Activated CD4-positive, alpha-beta T cell treated with anti-CD3 and anti-CD28 coated beads for 48 hours (primary cell): ENCODE data around the gene CCL25.
"Not testable (repeated sequence)": the region's sequence is repeated elsewhere in the genome, so short reads cannot be mapped to it uniquely, and the experiment has no call there.

Experiments used
- DNase-seq: peaks from one replicate; pipeline ENCODE4 v3.0.0-alpha.2; 2020

The CCL25 gene, protein sequence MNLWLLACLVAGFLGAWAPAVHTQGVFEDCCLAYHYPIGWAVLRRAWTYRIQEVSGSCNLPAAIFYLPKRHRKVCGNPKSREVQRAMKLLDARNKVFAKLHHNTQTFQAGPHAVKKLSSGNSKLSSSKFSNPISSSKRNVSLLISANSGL

GRCh38 chr19:8052464-8052859 is at the start of gene CCL25:
CCL25 (plus strand) TSS chr19:8052760; CDS start chr19:8053050, 290 bp downstream.
- DNase-seq, result no peak

GRCh38 chr19:8004001-8004400 is 48.6 kb upstream of the CCL25 start:
- DNase-seq, result no peak

- peak; percentile 31 for DNase-seq
Measured at GRCh38 chr19:8004723-8005513, 47.6 kb upstream of the CCL25 start.

- DNase-seq, result peak; percentile 92
Measured at GRCh38 chr19:8005534-8006256, 46.9 kb upstream of the CCL25 start, which contains the start of gene ELAVL1. ELAVL1 (minus strand) TSS chr19:8005641; CDS start chr19:7991815, 13,826 bp downstream.

GRCh38 chr19:8017808-8018207 is 34.8 kb upstream of the CCL25 start:
- peak; percentile 48 for DNase-seq

- DNase-seq, result no peak
Measured at GRCh38 chr19:8020681-8021080, 31.9 kb upstream of the CCL25 start.

GRCh38 chr19:8021374-8021773 is 31.2 kb upstream of the CCL25 start:
- no peak for DNase-seq

- no peak for DNase-seq
Measured at GRCh38 chr19:8022275-8022674, 30.3 kb upstream of the CCL25 start.

DNA sequence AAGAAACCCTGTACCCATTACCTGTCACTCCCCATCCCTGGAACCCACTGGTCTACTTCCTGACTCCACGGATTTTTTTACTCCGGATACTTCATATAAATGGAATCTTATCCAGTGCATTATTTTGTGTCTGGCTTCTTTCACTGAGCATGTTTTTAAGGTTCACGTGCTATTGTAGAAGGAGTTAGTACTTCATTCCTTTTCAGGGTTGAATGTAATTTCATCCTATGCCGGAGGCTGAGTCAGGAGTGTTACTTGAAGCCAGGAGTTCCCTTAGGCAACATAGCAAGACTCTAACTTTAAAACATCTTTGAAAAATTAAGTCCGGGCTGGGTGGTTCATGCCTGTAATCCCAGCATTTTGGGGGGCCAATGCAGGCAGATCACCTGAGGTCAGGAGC is 29.2 kb upstream of the CCL25 start:
- no peak for DNase-seq

- not testable (repeated sequence) for DNase-seq
Measured at GRCh38 chr19:8024256-8024655, 28.3 kb upstream of the CCL25 start.

DNA sequence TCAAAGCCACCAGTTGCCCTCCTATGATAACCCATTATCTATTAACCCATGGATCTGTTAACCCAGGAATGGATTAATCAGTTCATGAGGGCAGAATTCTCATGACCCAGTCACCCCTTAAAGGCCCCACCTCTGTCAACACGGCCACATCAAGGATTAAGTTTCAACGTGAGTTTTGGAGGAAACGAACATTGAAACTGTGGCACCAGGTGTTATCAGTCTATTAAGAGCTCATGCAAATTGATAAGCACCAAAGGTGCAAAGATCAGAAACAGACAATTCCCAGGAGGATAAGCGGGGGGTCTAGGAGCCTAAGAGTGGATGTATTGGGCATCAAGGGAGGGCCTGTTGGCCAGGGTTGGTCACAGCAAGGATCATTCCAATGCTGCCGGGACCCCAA is 27.2 kb upstream of the CCL25 start:
- no peak for DNase-seq

- no peak for DNase-seq
Measured at GRCh38 chr19:8028951-8029491, 23.5 kb upstream of the CCL25 start.

DNA sequence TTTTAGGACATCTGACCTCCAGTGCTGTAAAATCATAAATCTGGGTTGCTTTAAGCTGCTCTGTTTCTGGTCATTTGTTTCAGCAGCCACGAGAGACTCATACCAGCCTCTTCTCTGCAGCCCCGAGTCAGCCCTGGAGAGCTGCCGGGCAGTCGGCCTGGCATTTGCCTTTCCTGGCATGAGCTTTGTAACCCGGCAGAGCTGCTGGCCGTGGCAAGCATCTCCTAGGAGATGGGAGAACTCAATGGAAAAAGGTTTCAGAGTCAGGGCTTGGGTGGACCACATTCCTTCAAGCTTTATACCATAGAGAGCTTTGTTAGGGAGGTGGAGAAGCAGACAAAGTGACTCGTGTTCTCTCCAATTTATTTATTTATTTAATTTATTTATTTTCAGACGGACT is 21.6 kb upstream of the CCL25 start:
- no peak for DNase-seq

- not testable (repeated sequence) for DNase-seq
Measured at GRCh38 chr19:8033287-8034177, 19.0 kb upstream of the CCL25 start.

DNA sequence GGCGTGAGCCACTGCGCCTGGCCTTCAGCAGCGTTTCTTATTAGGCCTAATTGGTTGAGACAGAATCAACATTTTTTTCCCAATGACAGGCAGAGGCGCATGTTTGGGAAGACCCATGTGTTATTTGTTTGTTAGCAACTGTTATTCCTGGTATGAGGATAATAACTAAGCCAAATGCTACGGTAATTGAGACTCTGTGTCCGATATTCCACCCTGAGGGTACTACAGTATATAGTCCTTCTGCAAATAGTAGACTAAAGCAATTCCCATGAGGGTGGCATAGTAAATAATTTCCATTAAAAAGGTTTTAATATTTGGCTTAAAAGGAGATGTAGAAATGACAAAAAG is 18.4 kb upstream of the CCL25 start:
- no peak for DNase-seq

DNA sequence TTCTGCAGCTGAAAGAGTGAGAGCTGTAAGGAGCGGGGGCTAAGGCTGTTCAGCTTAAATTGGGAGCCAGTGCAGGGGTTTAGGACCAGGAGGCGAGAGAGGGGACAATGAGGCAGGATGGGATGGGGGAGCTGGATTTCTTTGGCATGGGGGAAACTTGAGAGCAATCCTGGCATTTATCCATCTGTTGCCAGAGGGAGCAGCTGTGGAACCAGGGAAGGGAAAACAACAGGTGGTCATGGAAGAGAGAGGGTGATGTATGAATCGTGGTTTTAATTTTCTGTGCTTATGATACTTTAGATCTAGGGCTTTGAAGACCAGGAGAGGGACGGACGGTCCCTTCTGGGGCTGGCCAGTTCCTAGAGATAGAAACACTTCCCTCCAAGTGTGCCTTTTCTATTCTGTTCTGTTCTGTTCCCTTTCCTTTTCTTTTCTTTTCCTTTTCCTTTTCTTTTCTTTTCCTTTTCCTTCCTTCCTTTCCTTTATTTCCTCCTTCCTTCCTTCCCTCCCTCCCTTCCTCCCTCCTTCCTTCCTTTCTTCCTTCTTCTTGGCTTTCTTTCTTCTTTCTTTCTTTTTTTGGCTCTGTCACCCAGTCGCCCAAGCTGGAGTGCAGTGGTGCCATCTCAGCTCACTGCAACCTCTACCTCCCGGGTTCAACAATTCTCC is 16.0 kb upstream of the CCL25 start:
- no peak for DNase-seq

GRCh38 chr19:8038815-8039214 is 13.7 kb upstream of the CCL25 start:
- no peak for DNase-seq

GRCh38 chr19:8039231-8039630 is 13.3 kb upstream of the CCL25 start:
- no peak for DNase-seq

DNA sequence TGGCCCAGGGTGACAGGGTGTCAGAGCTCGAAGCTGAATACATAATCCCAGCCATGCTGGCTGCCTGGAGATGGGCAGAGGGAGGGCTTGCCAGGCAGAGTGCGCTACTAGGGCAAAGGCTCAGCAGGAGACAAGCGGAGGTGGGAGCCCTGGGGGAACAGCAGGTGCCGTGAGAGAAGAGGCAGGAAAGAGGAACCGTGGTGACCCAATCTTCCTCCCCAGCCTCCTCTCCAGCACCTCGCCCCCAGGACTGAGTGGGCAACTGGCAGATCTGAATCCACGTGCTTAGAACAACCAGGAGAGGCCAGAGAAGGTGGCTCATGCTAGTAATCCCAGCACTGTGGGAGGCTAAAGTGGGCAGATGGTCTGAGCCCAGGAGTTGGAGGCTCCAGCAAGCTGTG is 11.0 kb upstream of the CCL25 start:
- DNase-seq, result no peak

GRCh38 chr19:8042900-8043299 is 9.7 kb upstream of the CCL25 start:
- no peak for DNase-seq

DNA sequence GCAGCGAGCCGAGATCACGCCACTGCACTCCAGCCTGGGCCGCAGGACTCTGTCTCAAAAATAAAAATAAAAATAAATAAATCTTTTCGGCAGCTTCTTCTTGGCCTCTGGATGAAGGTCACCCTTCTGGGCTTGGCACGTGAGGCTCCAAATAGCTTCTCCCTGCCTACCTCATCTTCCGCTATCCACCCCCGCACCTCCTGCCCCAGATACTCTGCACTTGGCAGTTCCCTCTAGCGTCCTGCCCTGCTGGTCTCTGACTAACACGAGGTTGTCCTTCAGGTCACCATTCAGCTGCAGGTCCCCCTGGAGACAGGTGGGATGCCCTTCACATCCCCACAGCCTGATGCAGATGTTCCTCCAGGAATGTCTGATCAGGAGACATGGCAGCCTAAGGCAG is 8.5 kb upstream of the CCL25 start:
- no peak for DNase-seq
